H1 (cell line): Measurements from ENCODE around the gene BCAP31. TPM values are rescaled to one million over a fixed set of nuclear protein-coding genes. Genes with fewer than 3 reads are reported as not detected.

Source experiments
- ASH2L ChIP-seq: fragments of 200-600, 300-600 bp; sonication (generic); IDR thresholded peaks from one replicate; pipeline ENCODE4 v1.7.1; 2017; ENCODE audit warnings: low read length
- CHD2 ChIP-seq: IDR thresholded peaks from 2 replicates; pipeline ENCODE4 v1.6.1; 2012; ENCODE audit warnings: low read length, improper control_type of control experiment
- SAP30 ChIP-seq: fragments of 300-600 bp; sonication (generic); IDR thresholded peaks from 2 replicates; pipeline ENCODE4 v1.7.1; 2012; ENCODE audit warnings: low read length, moderate library complexity, mild to moderate bottlenecking, inconsistent platforms; ENCODE audit not compliant: insufficient read depth, insufficient replicate concordance
- polyA plus RNA-seq, 7 experiments: library from polyadenylated mRNA; depleted of rRNA in 3 of 7; stranded (reverse) in 5 of 7; unstranded in 2 of 7; fragments of >200 nt in 5 of 7; fragments of 200-250 nt in 2 of 7; gene quantifications; 1 replicate in 5 of 7; 2 replicates in 1 of 7; 4 replicates in 1 of 7; pipeline versions ENCODE4 v1.2.1 to v1.2.3, GENCODE V29; 2011 to 2013; ENCODE audit warnings: missing spikeins in 2 of 7, mixed read lengths in 2 of 7
- total RNA-seq: library from RNA; stranded (reverse); fragmentation: NEBNext Ultra II Directional; extraction: Animal tissue kit (Norgen Biotek cat#: 25700); gene quantifications from 2 replicates; pipeline ENCODE4 v1.2.1, GENCODE V29; 2021

The BCAP31 gene
- total and polyA plus RNA-seq, 2 of the 8 experiments (the other 6 are each of a cell fraction or from before 2014, with no cell fraction given) = 136 to 159 TPM

GRCh38 chrX:153741446-153741845 lies 17.3 kb upstream of the BCAP31 start (continued):
- TF ChIP-seq CHD2 (no peak), SAP30 (no peak), ASH2L (no peak)
